Transverse colon (tissue), 4 donors: Measurements from ENCODE around the gene ZNF865. TPM values are rescaled to one million over a fixed set of nuclear protein-coding genes. Genes with fewer than 3 reads are reported as not detected.
A peak's percentile ranks its signal among the peaks of the same experiment; 100 is the strongest.

ENCODE experiments used
- DNase-seq: peaks from one replicate; pipeline ENCODE4 v3.0.0-alpha.2; 2019
- H3K27ac ChIP-seq, 4 donors: fragments of 200-600 bp; sonication (generic); 2 replicates each; pipeline ENCODE4 v1.5.1; 2016 to 2018; ENCODE audit warnings: inconsistent platforms in 4 of 4
- H3K27me3 ChIP-seq: fragments of 200-600 bp; sonication (generic); 2 replicates; pipeline ENCODE4 v1.5.1; 2017; ENCODE audit warnings: inconsistent platforms
- H3K36me3 ChIP-seq, 4 donors: fragments of 200-600 bp; sonication (generic); 2 replicates each; pipeline ENCODE4 v1.5.1; 2017 to 2019; ENCODE audit warnings: inconsistent platforms in 4 of 4
- H3K4me1 ChIP-seq, 4 donors: fragments of 200-600 bp; sonication (generic); 2 replicates each; pipeline ENCODE4 v1.5.1; 2017 to 2020; ENCODE audit warnings: inconsistent platforms in 4 of 4
- H3K4me3 ChIP-seq, 4 donors: fragments of 200-600 bp; sonication (generic); 1 replicate in 1 of 4; 2 replicates in 3 of 4; pipeline versions ENCODE4 v1.5.1 to v1.6.1; 2017 to 2019; ENCODE audit warnings: inconsistent platforms in 4 of 4
- H3K9me3 ChIP-seq, 2 donors: fragments of 200-600 bp; sonication (generic); 2 replicates each; pipeline ENCODE4 v1.5.1; 2017 to 2019; ENCODE audit warnings: inconsistent platforms in 2 of 2
- EP300 ChIP-seq: sonication (generic); formaldehyde crosslinking; IDR thresholded peaks from one replicate; pipeline ENCODE4 v1.6.1; 2017; ENCODE audit warnings: antibody characterized with exemption, low read depth
- POLR2A ChIP-seq: fragments of 450-650 bp; IDR thresholded peaks from one replicate; pipeline ENCODE4 v1.6.1; 2016; ENCODE audit warnings: antibody characterized with exemption, mild to moderate bottlenecking, moderate library complexity
- POLR2AphosphoS5 ChIP-seq, 3 donors: sonication (generic); formaldehyde crosslinking; IDR thresholded peaks; one replicate each; pipeline ENCODE4 v1.6.1; 2016; ENCODE audit warnings: antibody characterized with exemption in 3 of 3
- WGBS, 2 donors: methylation state at CpG; one replicate each; pipeline ENCODE4 v1.1.5; 2018; ENCODE audit warnings: low coverage in 1 of 2; 5-methylcytosine and 5-hydroxymethylcytosine counted together
- in situ Hi-C, 4 donors: fragments of 200-750 bp; cut with MboI; loops; one replicate each; pipeline versions ENCODE4 v1.15.0 to v1.15.1; 2017; ENCODE audit warnings: low sequenced_read_pairs in 3 of 4, low pct_ligation_motif_present in 1 of 4, low pct_unique_long_range_greater_than_20kb in 1 of 4
- intact Hi-C: fragments of 100-400 bp; cut with DNase I; formaldehyde crosslinking; loops from one replicate; pipeline ENCODE4 v1.15.1; 2023; ENCODE audit warnings: low total_unique reads
- total RNA-seq, 4 donors: library from RNA; depleted of rRNA; stranded (reverse); fragments of >200 nt; gene quantifications; one replicate each; pipeline ENCODE4 v1.1.0, GENCODE V29; 2016
- TF ChIP-seq, protein P1 (sequence below), 5 experiments: fragments of 200-600 bp in 3 of 5; fragments of 450-650 bp in 2 of 5; sonication (generic) in 3 of 5; IDR thresholded peaks; 1 replicate in 2 of 5; 2 replicates in 3 of 5; pipeline ENCODE4 v1.5.1; 2016 to 2017; ENCODE audit warnings: antibody characterized with exemption in 5 of 5, inconsistent platforms in 3 of 5, mild to moderate bottlenecking in 2 of 5, moderate library complexity in 1 of 5

ZNF865 gene
- total RNA-seq, 4 donors from 2014 or later = 8.3 to 50.1 (median 13.4) TPM

DNA sequence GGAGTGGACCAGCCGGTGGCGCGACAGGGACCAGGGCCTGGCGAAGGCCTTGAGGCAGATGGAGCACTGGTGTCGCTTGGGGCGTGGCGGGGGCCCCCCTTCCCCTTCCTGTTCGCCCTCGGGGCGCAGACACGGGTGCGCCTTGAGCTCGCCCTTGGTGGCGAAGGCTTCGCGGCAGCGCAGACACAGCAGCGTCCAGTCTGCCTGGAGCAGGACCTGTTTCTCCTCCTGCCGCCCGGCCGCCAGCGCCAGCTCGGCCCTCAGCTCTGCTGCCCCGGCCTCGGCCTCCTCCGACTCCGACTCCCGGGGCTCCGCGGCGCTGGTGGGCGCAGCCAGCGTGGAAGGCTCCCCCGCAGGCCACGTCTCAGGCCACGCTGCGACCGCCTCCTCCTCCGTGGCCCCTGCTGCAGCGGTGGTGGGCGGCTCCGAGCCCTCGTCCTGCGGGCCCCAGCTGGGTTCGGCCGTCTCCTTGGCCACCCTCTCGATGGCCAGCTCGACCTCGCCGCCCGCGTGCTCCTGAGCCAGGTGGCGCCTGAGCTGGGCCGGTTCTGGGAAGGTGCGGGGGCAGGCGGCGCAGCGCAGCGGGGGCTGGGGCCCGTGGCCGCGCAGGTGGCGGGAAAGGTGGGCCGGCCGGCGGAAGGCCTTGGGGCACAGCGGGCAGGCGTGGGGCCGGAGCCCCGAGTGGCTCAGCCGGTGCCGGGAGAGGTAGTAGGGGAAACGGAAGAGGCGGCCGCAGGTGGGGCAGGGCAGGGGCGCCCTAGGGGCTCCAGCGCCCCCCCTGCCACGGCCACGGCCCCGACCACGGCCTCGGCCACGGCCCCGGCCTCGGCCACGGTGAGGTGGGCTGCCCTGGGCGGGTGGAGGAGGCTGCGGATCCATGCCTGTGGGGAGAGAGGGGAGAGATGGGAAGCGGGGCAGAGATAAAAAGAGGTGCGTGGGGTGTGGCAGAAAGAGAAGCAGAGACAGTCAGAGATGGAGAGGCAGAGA is 26.4 kb upstream of the ZNF865 start:
- TF ChIP-seq EP300 (no peak), POLR2AphosphoS5 (IDR thresholded peaks at IDR 0.05) (no peak), POLR2A (no peak)
- TF ChIP-seq, protein P1, sequence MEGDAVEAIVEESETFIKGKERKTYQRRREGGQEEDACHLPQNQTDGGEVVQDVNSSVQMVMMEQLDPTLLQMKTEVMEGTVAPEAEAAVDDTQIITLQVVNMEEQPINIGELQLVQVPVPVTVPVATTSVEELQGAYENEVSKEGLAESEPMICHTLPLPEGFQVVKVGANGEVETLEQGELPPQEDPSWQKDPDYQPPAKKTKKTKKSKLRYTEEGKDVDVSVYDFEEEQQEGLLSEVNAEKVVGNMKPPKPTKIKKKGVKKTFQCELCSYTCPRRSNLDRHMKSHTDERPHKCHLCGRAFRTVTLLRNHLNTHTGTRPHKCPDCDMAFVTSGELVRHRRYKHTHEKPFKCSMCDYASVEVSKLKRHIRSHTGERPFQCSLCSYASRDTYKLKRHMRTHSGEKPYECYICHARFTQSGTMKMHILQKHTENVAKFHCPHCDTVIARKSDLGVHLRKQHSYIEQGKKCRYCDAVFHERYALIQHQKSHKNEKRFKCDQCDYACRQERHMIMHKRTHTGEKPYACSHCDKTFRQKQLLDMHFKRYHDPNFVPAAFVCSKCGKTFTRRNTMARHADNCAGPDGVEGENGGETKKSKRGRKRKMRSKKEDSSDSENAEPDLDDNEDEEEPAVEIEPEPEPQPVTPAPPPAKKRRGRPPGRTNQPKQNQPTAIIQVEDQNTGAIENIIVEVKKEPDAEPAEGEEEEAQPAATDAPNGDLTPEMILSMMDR (IDR thresholded peaks at IDR 0.05) = no peak
- Histone ChIP-seq H3K4me3 (peak overlapping the region in 2 of 4 donors; percentile 71 to 95), H3K9me3 (no peaks in the 10 kb centered on the region), H3K27ac (peak overlapping the region in 1 of 4 donors; percentile 94), H3K4me1 (peaks cover 0 to 25% (median 17%) of the 10 kb centered on the region in 4 donors), H3K36me3 (peaks cover 0 to 6% (median 0%) of the 10 kb centered on the region in 4 donors), H3K27me3 (no peaks in the 10 kb centered on the region)
- intact Hi-C loops (no loop called here), in situ Hi-C loops (no loop called here)
- WGBS, 2 donors = 93 to 95% methylated on average over 7 to 79 of the region's 90 CpGs
- DNase-seq = no peak

DNA sequence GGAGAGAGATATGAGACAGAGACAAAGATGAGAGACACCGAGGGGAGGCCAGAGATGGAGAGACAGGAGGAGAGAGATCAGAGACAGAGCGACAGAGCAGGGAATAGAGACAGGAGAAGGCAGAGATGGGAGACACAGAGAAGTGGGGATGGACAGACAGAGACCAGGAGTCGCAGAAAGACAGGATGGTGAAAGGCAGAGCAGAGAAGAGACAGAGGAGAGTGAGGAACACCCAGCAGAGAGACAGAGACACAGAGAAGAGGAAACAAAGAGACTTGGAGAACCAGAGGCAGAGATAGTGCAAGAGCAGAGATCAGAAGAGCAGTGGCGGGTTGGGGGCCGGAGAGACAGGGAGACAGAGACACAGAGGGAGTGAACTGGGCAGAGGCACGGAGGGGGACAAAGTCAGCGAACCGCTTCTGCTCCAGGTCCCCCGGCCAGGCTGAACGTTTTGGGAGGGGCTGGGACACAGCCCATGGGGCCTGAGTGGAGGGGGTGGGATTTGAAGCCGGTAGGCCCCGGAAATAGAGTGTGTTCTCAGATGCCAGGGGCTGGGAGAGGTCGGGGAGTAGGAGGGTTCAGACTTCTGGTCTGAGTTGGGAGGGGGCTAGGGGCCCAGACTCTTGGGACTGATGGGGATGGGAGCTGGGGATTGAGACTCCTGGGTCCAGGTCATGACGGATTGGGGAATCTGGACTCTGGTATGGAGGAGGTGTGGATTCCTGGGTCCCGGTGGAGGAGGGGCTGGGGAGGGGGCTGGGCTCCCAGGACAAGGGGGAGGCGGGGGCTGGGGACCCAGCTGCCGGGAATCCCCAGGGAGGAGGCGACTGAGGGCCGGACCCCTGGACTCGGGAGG is 25.5 kb upstream of the ZNF865 start:
- Histone ChIP-seq H3K4me3 (peak overlapping the region; percentile 71 to 95 (median 86)), H3K27ac (peak overlapping the region; percentile 86 to 94 (median 90)), H3K27me3 (no peaks in the 10 kb centered on the region), H3K9me3 (no peaks in the 10 kb centered on the region), H3K36me3 (peaks cover 0 to 6% (median 0%) of the 10 kb centered on the region in 4 donors), H3K4me1 (peaks cover 0 to 25% (median 17%) of the 10 kb centered on the region in 4 donors)
- TF ChIP-seq POLR2A (no peak), EP300 (no peak), POLR2AphosphoS5 (IDR thresholded peaks at IDR 0.05) (no peak)
- TF ChIP-seq, protein P1 (IDR thresholded peaks at IDR 0.05) = no peak
- in situ Hi-C loops = no loop called here
- 9 to 27% methylated on average over 5 to 20 of the region's 20 CpGs for WGBS, 2 donors
- intact Hi-C loops = loop anchor here (2.0 to 10.0 kb wide), 2 partner anchors 63 to 65 kb away; partner anchors contain the start of gene ZNF581
- no peak for DNase-seq

DNA sequence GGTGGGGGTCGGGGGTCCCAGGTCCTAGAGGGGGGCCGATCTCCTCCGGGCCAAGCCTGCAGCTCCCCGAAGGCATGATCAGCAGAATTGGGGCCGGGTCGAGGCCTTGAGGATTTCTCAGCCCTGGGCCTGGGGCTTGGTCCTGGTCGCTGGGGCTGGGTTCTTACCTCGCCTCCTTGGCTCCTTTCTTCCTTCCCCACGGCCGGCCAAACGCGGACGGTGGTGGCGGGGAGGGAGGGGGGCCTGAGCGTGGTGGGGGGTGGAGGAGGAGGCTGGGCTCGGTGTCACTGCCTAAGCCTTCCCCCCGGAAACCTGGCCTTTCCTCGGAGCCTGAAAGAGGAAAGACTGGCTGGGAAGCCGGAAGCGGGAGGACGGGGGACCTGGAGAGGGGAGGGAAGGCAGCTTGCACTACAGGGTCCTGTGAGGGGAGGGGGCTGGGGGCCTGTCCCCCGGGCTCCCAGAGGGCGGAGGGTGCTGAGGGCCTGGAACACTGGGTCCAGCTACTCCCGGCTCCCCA is 24.8 kb upstream of the ZNF865 start, which contains the start of gene ZNF579:
TSS of gene ZNF579 (minus strand) at position 221 of the 517 bp plus-strand sequence. CDS start 1,209 bp downstream, outside the sequence.
- no peak for TF ChIP-seq POLR2A
- TF ChIP-seq POLR2AphosphoS5 (IDR thresholded peaks at IDR 0.05) = peak in 1 of 3 donors; percentile 35
- H3K4me1 ChIP-seq = peaks cover 0 to 28% (median 21%) of the 10 kb centered on the region in 4 donors
- no peaks in the 10 kb centered on the region for H3K9me3 ChIP-seq
- peak within 1 kb of the TSS; percentile 86 to 94 (median 90) for H3K27ac ChIP-seq
- DNase-seq = peak; percentile 90
- H3K36me3 ChIP-seq = peaks cover 0 to 6% (median 0%) of the 10 kb centered on the region in 4 donors
- H3K4me3 ChIP-seq = peak within 1 kb of the TSS; percentile 71 to 95 (median 86)
- H3K27me3 ChIP-seq = peaks cover under 1% of the 10 kb centered on the region
- 2% methylated on average over 19 of the region's 24 CpGs; no CpG with 5 or more reads in 1 of the 2 donors for WGBS, 2 donors
- intact Hi-C loops = loop anchor here (2.0 to 10.0 kb wide), 2 partner anchors 62 to 66 kb away; partner anchors contain the start of gene ZNF581
- in situ Hi-C loops = no loop called here

DNA sequence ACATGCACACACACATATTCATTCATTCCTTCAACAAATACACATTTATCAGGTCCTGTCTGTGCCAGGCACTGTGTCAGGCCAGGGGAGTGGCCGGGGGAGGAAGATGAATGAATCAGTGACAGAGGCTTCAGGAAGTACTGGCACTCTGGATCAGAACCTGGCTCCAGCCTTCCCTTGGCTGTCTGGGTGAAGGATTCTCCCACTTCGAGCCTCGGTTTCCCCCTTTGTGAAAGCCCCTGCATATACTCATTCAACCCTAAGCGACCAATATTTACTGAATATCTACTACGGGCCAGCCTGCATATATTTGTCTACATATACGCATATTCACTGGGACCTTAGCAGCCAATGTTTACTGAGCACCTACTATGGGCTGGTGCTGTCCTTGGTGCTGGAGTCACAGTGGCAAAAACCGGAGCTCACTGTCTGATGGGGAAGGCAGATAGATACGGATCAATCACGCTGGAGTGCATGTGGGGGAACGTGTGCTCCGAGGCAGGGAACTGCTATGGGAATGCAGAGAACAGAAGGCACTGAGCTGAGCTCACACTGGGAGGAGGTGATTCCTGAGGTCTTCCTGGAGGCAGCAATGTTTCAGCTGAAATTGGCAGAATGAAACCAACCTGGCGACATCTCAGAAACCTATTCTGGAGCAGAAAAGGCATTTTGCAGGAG is 24.2 kb upstream of the ZNF865 start:
- Histone ChIP-seq H3K4me3 (peak overlapping the region; percentile 71 to 95 (median 86)), H3K4me1 (peaks cover 4 to 34% (median 27%) of the 10 kb centered on the region in 4 donors), H3K36me3 (peaks cover 0 to 6% (median 0%) of the 10 kb centered on the region in 4 donors), H3K27ac (peak overlapping the region; percentile 86 to 94 (median 90)), H3K9me3 (no peaks in the 10 kb centered on the region), H3K27me3 (peaks cover 5% of the 10 kb centered on the region)
- no peak for DNase-seq
- TF ChIP-seq POLR2A = no peak
- TF ChIP-seq POLR2AphosphoS5 (IDR thresholded peaks at IDR 0.05) = no peak
- TF ChIP-seq, protein P1 (IDR thresholded peaks at IDR 0.05) = no peak
- no peak for TF ChIP-seq EP300
- 31 to 33% methylated on average over 3 to 12 of the region's 12 CpGs for WGBS, 2 donors
- in situ Hi-C loops (no loop called here), intact Hi-C loops (loop anchor here (2.0 to 10.0 kb wide), 2 partner anchors 62 to 66 kb away; partner anchors contain the start of gene ZNF581)
